CD4-positive, alpha-beta T cell treated with Interleukin-4 for 1 hour (primary cell): ENCODE results near the gene ZSCAN31.
"Not testable (repeated sequence)": the region's sequence is repeated elsewhere in the genome, so short reads cannot be mapped to it uniquely, and the experiment has no call there.

Experiments used
- DNase-seq, 2 donors: peaks; one replicate each; pipeline ENCODE4 v3.0.0-alpha.2; 2020 to 2022

Gene ZSCAN31

DNA sequence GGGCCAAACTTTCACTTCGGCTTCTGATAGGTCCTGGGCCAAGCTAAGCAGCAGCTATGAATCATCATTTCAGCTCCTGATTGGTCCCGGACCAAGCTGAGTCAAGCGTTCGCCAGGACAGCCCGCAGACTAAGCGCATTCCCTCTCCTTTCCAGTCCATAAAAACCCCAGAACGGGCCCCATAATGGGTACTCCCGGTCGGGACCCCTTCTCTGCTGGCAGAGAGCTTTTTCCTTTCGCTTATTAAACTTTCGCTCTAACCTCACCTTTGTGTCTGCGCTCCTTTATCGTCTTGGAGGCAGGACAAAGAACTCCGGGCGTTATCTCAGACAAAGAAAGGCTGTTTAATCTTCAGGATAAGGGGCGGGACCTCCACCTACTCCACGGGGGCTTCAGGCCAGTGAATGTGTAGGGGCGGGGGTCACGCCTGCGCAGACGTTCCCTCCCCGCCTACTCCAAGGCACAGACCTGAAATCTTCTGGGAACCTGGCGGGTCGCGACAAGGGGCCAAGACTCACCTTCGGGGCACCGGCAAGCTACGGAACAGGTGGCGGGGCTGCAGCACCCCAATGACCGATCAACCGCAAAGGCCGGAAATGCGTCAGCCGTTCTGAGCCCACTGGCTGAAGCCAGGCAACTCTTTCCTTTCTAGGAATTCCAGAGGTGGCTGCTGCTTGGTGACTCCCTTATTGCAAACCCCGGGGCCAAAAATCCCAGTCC is at the start of gene ZSCAN31:
ZSCAN31 (minus strand) TSS at position 585 of the 720 bp plus-strand sequence. CDS start 6,465 bp downstream, outside the sequence.
- DNase-seq, result peak; percentile 94

DNA sequence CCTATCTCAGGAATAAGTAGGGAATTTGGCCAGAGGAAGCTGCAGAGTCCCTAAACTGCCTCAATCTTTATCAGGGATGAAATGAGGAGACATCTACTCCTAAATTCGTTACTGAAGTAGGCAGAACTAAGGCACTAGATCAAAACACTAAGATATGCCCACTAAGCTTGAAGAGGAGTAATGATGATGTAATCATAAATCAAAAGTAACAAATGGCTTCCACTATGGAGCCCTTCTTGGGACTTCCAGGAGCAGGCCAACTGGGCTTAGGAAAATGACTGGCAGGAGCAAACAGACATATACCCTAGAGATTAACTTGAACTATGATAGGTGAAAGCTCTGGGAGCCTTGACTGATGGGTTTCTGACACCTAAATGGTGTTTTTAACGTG is 48.2 kb upstream of the ZSCAN31 start:
- no peak for DNase-seq

DNA sequence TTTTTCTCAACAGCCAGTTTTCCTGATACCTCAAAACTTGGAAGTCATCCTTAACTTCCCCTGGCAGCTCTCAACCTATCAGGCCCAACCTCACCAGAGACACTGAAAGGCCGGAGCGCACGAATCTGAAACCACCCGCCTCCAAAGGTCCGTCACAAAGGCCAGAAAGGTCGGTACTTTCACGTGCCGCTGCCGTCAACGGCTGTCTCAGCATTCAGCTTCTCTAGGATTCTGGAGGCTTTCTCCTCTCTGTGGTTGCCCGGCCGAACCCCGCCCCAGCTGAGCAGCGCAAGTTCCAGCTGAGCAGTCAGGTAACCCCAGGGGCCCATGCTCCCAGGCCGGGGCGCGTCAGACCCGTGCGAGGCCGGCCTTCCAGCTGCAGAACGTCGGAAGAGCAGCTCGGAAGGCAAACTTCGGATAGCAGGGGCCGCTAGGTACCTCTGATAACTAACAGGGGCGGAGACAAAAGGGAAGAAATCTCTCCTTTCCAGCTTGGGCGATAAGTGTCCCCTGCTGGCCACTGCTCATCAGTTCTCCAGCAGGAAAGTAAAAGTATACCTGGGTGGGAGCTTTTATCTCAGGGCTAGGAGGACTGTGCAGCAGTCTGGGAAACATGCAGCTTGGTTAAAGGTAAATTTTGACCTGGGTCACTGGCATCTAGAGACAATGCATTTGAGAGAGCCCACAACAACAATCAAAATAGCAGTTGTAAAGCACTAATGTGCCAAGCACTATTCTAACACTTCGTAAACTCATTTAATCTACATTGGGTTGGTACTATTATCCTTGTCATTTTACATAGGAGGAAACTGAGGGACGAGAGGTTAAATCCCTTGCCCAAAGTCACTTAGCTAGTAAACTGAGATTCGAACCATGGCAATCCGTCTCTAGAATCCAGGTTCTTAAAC is 47.5 kb upstream of the ZSCAN31 start:
- peak; percentile 36 to 82 for DNase-seq

DNA sequence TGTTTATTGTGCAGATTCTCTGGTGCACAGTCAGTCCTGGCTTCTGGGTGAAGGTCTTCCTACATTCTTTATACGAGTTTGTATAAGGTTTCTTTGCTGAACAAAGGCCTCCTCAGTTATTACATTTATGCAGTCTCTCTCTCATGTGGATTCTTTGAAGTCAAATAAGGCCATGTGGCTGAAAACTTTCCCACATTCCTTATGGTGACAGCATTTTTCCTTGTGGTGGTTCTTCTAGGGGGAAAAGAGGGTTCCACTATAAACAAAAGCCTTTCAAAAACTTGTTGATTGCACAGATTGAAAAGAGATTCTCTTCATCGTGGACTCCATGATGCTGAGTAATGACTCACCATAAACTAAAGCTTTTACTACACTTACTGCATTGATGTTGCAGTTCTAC is 44.4 kb upstream of the ZSCAN31 start:
- DNase-seq, result no peak

DNA sequence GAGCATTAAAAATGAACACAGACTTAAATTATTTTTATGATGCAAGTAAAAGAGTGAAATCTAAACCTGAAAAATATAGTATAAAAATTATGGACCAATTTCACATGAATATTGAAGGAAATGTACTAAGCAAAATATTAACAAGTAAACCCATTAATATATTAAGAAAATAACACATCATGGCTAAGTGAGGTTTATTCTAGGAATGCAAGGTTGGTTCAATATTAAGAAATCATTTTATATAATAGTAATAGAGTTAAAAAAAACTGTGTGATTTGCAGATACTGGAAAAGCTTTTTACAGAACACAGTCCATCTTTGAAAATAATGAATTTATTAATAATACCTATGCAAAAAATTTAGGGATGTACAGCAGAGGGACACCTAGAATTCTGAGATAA is 42.7 kb upstream of the ZSCAN31 start:
- DNase-seq, result no peak

DNA sequence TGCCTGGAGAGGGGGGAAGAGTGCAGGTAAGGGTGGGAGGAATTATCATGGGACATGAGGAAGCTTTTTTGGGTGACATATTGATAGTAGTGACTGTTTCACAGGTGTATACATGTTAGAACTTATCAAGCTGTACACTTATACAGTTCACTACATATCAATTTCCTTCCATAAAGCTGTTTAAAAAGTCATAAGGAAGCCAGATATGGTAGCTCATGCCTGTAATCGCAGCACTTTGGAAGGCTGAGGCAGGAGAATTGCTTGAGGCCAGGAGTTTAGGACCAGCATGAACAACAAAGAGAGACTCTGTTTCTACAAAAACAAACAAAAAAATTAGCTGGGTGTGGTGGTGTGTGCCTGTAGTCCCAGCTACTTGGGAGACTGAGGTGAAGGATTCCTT is 41.9 kb upstream of the ZSCAN31 start:
- no peak for DNase-seq

DNA sequence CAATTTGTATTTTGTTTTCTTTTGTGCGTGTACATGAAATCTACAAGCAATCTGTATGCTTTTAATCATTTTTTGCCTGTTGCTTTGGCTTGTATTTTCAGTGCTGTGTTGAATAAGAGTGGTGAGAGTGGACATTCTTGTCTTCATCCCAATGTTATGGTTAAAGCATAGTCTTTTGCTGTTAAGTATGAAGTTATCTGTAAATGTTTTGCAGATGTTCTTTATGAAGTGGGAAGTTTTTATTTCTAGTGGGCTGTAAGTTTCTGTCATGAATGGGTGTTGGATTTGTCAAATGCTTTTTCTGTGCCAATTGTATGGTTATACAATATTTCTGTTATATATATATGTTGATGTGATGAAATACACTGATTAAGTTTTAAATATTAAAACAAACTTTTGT is 38.0 kb upstream of the ZSCAN31 start:
- DNase-seq, result no peak

DNA sequence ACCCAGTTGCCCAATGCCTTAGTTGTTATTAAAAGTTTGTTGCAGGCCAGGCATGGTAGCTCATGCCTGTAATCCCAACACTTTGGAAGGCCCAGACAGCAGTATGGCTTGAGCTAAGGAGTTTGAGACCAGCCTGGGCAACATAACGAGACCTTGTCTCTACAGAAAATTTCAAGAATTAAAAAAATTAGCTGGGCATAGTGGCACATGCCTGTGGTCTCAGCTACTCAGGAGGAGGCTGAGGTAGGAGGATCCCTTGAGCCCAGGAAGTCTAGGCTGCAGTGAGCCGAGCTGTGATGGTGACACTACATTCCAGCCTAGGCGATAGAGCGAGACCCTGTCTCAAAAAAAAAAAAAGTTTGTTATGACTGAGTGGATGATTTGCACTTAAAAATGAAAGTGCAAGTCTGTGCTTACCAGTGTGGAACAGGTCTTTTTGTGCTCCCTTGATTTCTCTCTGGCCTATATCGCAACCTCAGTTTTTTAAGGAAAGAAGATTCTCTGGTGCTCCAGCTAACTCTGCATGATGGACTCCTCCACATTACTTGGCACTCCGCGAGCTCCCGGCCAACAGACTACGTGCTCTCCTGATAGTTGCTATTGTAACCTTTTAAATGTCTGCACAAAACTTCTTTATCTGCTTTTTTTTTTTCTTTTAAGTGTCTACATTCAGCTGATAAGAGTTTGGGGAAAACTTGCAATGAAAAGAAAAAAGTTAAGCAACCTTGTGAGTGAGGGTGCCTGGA is 35.9 kb upstream of the ZSCAN31 start:
- no peak for DNase-seq

DNA sequence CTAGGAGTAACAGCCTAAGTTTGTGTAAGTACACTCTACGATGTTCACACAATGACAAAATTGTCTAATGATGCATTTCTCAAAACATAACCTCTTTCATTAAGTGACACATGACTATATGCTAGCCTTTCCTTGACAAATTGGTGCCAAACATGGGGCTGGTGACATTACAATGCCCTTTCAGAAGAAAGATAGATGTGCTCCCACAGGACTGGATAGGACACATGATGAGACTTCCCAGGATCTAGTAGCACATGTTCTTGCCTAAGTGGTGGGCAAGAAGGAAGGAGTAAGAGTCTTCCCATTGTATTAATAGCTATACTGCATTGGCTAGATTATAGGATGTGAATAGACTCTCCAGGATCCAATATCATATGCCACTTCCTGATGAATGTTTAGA is 35.3 kb upstream of the ZSCAN31 start:
- DNase-seq, result no peak

DNA sequence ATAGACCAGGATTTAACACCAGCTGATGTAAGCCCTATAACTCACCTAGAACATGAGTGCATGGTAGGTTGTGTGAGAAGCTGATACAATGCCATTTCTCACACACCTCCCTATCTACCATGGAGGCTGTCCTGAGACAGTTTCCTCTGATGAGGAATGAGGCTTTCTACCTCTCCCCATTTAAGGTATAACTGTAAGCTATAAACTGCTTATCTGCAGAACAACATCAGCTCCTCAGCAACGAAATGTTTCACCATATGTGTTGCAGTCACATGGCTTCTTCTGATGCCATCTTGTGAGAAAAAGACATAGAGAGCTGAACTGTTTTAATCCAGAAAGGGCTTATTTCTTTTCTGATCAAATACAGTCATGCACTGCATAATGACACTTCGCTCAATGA is 34.5 kb upstream of the ZSCAN31 start:
- DNase-seq, result no peak

DNA sequence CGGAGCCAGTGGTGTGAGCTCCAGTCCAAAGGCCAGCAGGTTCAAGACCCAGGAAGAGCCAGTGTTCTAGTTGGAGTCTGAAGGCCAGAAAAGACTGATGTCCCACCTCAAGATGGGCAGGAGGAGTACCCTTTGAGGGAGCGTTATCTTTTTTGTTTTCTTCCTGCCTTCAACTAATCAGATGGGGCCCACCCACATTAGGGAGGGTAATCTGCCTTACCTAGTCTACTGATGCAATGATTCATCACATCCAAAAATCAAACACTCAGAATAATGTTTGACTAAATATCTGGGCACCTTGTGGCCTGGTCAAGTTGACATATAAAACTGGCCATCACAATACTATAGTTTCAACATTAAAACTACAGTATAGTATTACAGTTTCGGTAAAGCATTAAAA is 33.5 kb upstream of the ZSCAN31 start:
- no peak for DNase-seq

DNA sequence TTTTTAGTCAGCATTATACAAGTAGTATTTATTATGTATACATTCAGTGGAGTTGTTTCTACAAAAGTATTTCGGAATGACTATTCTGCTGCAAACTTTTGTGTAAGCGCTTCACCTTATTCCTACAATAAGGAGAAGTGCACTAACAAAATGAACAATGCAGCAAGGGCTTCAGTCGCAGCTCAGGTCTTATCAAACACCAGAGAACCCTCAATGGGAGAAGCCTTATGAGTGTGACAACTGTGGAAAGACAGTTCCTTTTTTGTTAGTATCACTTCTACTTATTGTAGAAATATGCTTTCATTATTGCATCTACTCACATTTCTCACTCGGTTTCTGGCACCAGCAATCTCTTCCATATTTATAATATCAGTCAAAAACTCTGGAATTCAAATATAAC is 32.6 kb upstream of the ZSCAN31 start:
- DNase-seq, result no peak

DNA sequence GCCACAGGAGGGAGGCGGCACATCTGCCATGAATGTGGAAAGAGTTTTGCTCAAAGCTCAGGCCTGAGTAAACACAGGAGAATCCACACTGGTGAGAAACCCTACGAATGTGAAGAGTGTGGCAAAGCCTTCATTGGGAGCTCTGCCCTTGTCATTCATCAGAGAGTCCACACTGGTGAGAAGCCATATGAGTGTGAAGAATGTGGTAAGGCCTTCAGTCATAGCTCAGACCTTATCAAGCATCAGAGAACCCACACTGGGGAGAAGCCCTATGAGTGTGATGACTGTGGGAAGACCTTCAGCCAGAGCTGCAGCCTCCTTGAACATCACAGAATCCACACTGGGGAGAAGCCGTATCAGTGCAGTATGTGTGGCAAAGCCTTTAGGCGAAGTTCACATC is 29.6 kb upstream of the ZSCAN31 start:
- not testable (repeated sequence) for DNase-seq

DNA sequence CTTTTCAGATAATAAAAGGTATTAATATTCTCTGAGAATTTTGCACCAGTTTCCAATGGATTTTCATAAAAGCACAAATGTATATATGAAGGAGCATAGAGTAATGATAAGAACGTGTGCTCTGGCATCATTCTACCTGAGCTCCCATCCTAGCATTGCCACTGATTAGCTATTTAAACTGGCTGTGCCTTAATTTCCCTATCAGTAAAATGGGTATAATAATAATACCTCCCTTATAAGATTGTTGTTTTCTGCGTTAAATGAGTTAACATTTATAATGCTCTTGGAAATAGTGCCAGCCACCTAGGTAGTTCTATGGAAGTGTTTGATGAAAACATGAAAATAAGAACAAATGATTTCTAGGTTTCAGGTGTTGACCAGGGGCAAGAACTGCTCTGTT is 25.0 kb upstream of the ZSCAN31 start:
- no peak for DNase-seq

DNA sequence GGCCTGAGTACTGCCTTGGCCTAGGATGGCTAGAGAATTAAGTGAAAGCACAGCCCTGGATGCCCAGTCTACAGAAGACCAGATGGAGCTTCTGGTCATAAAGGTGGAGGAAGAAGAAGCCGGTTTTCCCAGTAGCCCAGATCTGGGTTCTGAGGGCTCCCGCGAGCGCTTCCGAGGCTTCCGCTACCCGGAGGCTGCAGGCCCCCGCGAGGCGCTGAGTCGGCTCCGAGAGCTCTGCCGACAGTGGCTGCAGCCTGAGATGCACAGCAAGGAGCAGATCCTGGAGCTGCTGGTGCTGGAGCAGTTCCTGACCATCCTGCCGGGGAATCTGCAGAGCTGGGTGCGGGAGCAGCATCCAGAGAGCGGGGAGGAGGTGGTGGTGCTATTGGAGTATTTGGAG is 23.6 kb upstream of the ZSCAN31 start:
- DNase-seq, result not testable (repeated sequence)

DNA sequence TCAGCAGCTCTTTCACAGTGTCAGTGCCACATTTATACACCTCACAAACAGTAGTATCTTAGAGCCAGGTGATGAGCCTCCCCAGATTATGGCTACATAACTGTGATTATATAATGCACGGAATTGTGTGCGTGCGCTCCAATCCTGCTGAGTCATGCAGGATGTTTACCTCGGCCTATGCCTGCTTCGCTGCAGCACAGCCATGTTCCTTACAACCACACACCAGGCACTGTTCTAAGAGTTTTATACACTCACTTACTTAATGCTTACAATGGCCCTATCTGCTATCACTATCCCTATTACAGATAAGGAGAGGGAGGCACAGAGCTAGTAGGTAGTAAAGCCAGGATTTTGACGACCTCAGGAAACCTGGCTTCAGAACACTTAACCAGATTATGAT is 21.1 kb upstream of the ZSCAN31 start:
- no peak for DNase-seq

DNA sequence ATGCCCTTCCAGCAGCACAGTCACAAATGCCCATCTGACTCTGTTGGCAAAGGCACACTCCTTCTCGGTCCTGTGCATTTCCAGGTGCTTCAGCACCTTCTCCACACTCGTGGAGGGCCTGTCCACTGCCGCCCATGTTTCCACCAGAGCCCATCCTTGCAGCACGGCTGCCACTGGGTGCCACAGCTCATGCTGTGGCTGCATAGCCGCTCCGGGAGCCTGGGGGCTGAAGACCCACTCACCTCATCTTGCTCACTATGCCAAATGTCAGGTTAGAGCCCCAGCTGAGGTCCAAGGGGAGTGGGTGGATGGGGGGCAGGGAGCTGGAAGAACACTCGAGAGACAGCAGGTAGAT is 20.7 kb upstream of the ZSCAN31 start:
- DNase-seq, result no peak

DNA sequence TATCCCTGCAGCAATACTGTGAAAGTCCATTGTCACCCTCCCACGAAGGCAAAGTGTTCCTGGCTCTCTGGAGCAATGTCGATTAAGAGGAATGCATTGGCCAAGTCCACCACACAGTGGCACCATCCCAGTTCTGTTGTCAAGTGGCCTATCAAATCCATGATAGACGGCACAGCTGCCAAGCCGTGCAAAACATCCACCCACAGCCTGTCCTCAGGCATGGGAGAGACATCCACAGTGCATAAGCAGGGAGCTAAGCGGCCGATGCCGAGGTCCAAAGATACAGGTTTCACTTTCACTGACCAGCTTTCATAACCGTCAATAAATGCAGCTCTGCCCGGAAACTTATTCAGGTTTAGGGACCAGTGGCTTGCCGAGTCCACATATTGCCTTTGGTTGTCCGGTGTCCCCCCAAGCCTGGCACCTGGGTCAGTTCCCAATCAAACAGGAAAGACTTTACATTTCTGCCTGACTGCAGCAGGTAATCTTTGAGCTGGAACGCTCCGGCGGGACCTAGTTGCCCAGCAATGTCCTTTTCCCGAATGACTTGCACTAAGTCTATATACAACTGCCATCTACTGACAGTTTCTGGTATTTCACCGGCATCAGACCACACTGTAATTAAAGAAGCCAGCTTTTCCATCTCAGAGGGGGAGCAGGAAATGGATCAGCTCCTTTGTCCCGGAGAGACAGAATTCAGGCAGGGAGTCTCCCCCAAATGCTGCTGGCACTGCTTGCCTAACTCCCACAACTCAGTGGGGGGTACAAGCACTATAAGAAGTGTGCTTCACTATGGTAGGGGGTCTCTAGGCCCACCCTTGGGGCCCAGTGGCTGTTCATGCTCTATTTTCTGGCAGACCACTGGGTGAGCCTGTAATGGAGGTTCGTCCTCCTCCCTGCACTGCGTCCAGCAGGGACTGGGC is 20.1 kb upstream of the ZSCAN31 start:
- DNase-seq, result peak; percentile 61 to 80

DNA sequence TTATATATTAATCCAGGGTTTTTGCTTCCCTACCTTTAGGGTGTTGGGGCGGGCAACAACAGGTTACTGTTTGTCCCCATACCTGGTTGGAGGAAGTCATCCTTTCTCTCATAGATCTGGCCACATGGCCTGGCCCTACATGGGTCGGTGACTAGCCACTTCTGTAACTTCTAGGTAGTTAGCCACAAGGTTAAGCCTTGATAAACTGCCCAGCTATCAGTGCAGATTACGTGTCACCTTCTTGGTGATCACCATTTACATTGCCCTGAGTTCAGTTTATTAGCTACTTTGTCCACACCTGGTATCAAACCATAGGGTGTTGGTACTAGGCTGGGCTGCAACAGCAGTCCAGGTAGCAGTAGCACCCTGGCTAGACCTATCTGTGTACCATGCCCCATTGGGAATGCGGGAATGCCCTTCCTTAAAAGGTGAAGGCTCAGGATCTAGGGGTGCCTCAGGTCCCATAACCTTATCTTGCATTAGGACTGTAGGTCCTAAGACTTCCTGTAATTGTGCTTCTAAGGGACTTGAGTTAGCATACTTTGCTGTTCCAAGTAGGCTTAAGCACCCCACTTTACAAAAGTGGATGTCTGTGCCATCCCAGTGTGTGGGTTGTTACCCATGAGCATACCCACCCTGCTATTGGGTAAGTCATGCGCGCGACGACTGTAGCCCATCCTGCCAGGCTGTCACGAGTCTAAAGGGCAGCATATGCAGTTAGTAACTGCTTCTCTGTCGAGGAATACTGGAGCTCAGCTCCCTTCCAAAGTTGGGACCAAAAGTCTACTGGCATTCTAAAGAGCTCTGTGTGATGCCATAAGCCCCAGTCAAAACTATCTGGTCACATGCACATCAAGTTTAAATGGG is 19.0 kb upstream of the ZSCAN31 start:
- DNase-seq, result no peak

DNA sequence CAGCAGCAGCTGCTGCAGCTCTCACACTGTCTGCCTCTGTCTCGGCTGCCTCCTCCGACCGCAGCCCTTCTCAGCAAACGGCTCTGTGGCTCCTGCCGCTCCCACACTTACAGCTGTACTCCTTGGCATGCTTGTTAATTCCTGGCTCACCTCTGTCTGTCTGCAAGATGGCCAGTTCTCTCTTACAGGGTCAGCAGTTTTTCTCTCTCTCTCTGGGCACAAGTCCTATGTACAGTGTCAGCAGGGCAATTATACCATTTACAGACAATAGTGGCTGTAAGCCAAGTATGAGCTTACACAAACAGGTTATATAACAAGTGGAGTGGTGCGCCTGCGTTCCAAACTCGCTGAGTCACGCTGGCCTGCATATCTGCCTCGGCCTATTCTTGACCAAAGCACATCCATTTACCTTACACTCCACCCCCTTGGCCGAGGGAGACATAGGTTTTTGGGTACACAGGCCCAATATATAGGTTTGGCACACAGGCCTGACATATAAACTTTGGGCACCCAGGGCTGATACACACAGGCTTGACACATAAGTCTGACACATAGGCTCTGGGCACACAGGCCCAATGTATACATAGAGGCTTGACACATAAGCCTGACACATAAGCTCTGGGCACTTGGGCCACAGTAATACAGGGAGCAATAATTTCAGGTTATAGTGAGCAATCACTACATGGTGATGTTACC is 18.2 kb upstream of the ZSCAN31 start:
- DNase-seq, result no peak

DNA sequence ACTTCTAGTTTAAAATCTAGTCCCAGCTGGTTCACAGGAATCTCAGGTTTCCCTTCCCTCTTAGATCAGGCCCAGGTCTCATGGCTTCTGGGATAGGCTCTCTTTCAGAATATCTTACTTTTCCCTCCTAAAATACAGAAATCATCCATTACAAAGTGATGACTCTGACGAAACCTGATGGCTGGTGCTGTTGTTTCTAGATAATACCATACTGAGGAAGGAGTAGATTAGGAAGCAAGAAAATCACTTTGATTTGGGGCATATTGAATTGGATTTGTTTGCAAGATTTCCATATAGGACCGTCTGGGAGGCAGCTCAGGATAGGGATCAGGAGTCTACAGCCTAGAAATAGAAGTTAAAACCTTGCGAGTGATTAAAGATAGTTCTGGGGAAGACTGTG is 17.4 kb upstream of the ZSCAN31 start:
- no peak for DNase-seq
